Measurements from ENCODE around the gene GOLGA6L1. TPM values are rescaled to one million over a fixed set of nuclear protein-coding genes. Genes with fewer than 3 reads are reported as not detected.
"Not testable (repeated sequence)": the region's sequence is repeated elsewhere in the genome, so short reads cannot be mapped to it uniquely, and the experiment has no call there.

GOLGA6L1 gene
- total and polyA plus RNA-seq, 2 of the 8 experiments (the other 6 are each of a cell fraction or from before 2014, with no cell fraction given) = not detected

DNA sequence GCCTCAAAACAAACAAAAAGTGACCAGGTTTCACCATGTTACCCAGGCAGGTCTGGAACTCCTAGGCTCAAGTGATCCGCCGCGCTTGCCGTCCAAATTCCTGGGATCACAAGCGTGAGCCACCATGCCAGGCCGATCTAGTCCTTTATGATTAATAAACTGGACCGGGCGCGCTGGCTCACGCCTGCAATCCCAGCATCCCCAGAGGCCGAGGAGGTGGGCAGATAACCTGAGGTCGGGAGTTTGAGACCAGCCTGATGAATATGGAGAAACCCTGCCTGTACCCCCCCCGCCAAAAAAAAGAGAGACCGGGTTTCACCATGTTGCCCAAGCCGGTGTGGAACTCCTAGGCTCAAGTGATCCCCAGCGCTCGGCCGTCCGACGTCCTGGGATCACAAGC, 40.1 kb upstream of the GOLGA6L1 start:
- FAIRE-seq; H2BK120ac ChIP-seq (replicated peaks; ENCODE audit: low read depth, low read length); H4K91ac ChIP-seq (replicated peaks; ENCODE audit: insufficient read length, low read length); H3K27me3 ChIP-seq (replicated peaks in 1 of 4; ENCODE audit: control insufficient read depth in 3 of 4, extremely low read depth in 1 of 4, insufficient read depth in 3 of 4, low read length in 3 of 4); H4K20me1 ChIP-seq (replicated peaks in 1 of 2; ENCODE audit: control insufficient read depth in 1 of 2, insufficient read depth in 2 of 2, low read length in 2 of 2); H3K79me1 ChIP-seq (ENCODE audit: low read depth, low read length); H2BK5ac ChIP-seq (ENCODE audit: low read depth, low read length); H3K9ac ChIP-seq (replicated peaks in 1 of 4; ENCODE audit: extremely low read depth in 1 of 4, low read depth in 3 of 4, low read length in 3 of 4); H3K23me2 ChIP-seq (ENCODE audit: low read depth, low read length); H3K56ac ChIP-seq (replicated peaks; ENCODE audit: insufficient read length, low read depth, low read length); H2AK5ac ChIP-seq (ENCODE audit: low read depth, low read length); H2AFZ ChIP-seq (ENCODE audit: low read length); H3K4me3 ChIP-seq (ENCODE audit: extremely low read depth in 1 of 4, insufficient read depth in 2 of 4, low read depth in 3 of 4, low read length in 4 of 4); H3K4ac ChIP-seq (replicated peaks; ENCODE audit: insufficient read length, low read depth, low read length); CTCF ChIA-PET (ENCODE audit: partially characterized antibody); POLR2A ChIA-PET (ENCODE audit: partially characterized antibody); H3K79me2 ChIP-seq (ENCODE audit: control insufficient read depth in 1 of 2, insufficient read depth in 2 of 2, low read length in 2 of 2); H2BK15ac ChIP-seq (ENCODE audit: low read length); H4K5ac ChIP-seq (ENCODE audit: insufficient read length, low read depth, low read length); H2BK20ac ChIP-seq (ENCODE audit: low read length); DNase-seq (ENCODE audit: low read depth in 1 of 2, low spot score in 2 of 2); H3K36me3 ChIP-seq (ENCODE audit: control insufficient read depth in 2 of 4, insufficient read depth in 4 of 4, low read length in 3 of 4); H3K4me2 ChIP-seq (ENCODE audit: insufficient read depth in 1 of 2, low read depth in 2 of 2, low read length in 2 of 2); H3K18ac ChIP-seq (ENCODE audit: extremely low read depth, low read length); H3K23ac ChIP-seq (ENCODE audit: insufficient read length); H3K4me1 ChIP-seq (replicated peaks in 1 of 4; ENCODE audit: control insufficient read depth in 3 of 4, insufficient read depth in 4 of 4, low read length in 3 of 4); H3K27ac ChIP-seq (ENCODE audit: low read depth, low read length); H2BK12ac ChIP-seq (ENCODE audit: low read depth, low read length); H4K8ac ChIP-seq (ENCODE audit: extremely low read depth, insufficient read depth, low read length); H3K14ac ChIP-seq (ENCODE audit: insufficient read length): not testable (repeated sequence)
- WGBS, 2 experiments (ENCODE audit: extremely low coverage in 1 of 2, insufficient coverage in 1 of 2, insufficient read length in 1 of 2, insufficient replicate concordance in 2 of 2, low coverage in 1 of 2, low lambda C conversion rate in 2 of 2, missing lambda C conversion rate in 1 of 2) = 93% methylated on average over 18 of the region's 20 CpGs; no CpG with 5 or more reads in 1 of the 2 experiments
- H3K9me3 ChIP-seq (ENCODE audit: insufficient read depth in 2 of 2, low read depth in 1 of 2, low read length in 1 of 2) = peaks cover 0 to 16% of the 10 kb centered on the region in 2 experiments; a peak in 1 of 4 replicates

DNA sequence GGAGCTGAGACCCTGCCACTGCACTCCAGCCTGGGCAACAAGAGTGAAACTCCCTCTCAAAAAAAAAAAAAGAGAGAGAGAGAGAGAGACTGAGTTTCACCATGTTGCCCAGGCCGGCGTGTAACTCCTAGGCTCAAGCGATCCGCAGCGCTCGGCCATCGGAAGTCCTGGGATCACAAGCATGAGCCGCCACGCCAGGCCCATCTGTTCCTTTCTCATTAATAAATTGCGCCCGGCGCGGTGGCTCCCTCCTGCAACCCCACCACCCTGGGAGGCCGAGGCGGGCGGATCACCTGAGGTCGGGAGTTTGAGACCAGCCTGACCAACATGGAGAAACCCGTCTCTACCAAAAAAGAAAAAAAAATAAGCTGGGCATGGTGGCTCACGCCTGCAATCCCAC, 39.0 kb upstream of the GOLGA6L1 start:
- H3K23ac ChIP-seq (ENCODE audit: insufficient read length); H3K4me2 ChIP-seq (ENCODE audit: insufficient read depth in 1 of 2, low read depth in 2 of 2, low read length in 2 of 2); H3K4me1 ChIP-seq (replicated peaks in 1 of 4; ENCODE audit: control insufficient read depth in 3 of 4, insufficient read depth in 4 of 4, low read length in 3 of 4); H2BK15ac ChIP-seq (ENCODE audit: low read length); H4K20me1 ChIP-seq (replicated peaks in 1 of 2; ENCODE audit: control insufficient read depth in 1 of 2, insufficient read depth in 2 of 2, low read length in 2 of 2); H2AFZ ChIP-seq (ENCODE audit: low read length); H2BK12ac ChIP-seq (ENCODE audit: low read depth, low read length); H3K9ac ChIP-seq (replicated peaks in 1 of 4; ENCODE audit: extremely low read depth in 1 of 4, low read depth in 3 of 4, low read length in 3 of 4); H3K4me3 ChIP-seq (ENCODE audit: extremely low read depth in 1 of 4, insufficient read depth in 2 of 4, low read depth in 3 of 4, low read length in 4 of 4); H3K79me2 ChIP-seq (ENCODE audit: control insufficient read depth in 1 of 2, insufficient read depth in 2 of 2, low read length in 2 of 2); H4K8ac ChIP-seq (ENCODE audit: extremely low read depth, insufficient read depth, low read length); H3K4ac ChIP-seq (replicated peaks; ENCODE audit: insufficient read length, low read depth, low read length); H2BK120ac ChIP-seq (replicated peaks; ENCODE audit: low read depth, low read length); H2BK5ac ChIP-seq (ENCODE audit: low read depth, low read length); H3K27ac ChIP-seq (ENCODE audit: low read depth, low read length); H3K18ac ChIP-seq (ENCODE audit: extremely low read depth, low read length); DNase-seq (ENCODE audit: low read depth in 1 of 2, low spot score in 2 of 2); H3K23me2 ChIP-seq (ENCODE audit: low read depth, low read length); CTCF ChIA-PET (ENCODE audit: partially characterized antibody); H3K79me1 ChIP-seq (ENCODE audit: low read depth, low read length); H2AK5ac ChIP-seq (ENCODE audit: low read depth, low read length); FAIRE-seq; H2BK20ac ChIP-seq (ENCODE audit: low read length); POLR2A ChIA-PET (ENCODE audit: partially characterized antibody); H3K27me3 ChIP-seq (replicated peaks in 1 of 4; ENCODE audit: control insufficient read depth in 3 of 4, extremely low read depth in 1 of 4, insufficient read depth in 3 of 4, low read length in 3 of 4); H3K36me3 ChIP-seq (ENCODE audit: control insufficient read depth in 2 of 4, insufficient read depth in 4 of 4, low read length in 3 of 4); H3K14ac ChIP-seq (ENCODE audit: insufficient read length); H4K5ac ChIP-seq (ENCODE audit: insufficient read length, low read depth, low read length); H4K91ac ChIP-seq (replicated peaks; ENCODE audit: insufficient read length, low read length); H3K56ac ChIP-seq (replicated peaks; ENCODE audit: insufficient read length, low read depth, low read length): not testable (repeated sequence)
- peaks cover 0 to 16% of the 10 kb centered on the region in 2 experiments; a peak in 1 of 4 replicates for H3K9me3 ChIP-seq (ENCODE audit: insufficient read depth in 2 of 2, low read depth in 1 of 2, low read length in 1 of 2)
- WGBS, 2 experiments (ENCODE audit: extremely low coverage in 1 of 2, insufficient coverage in 1 of 2, insufficient read length in 1 of 2, insufficient replicate concordance in 2 of 2, low coverage in 1 of 2, low lambda C conversion rate in 2 of 2, missing lambda C conversion rate in 1 of 2) = 90% methylated on average over 8 of the region's 19 CpGs; no CpG with 5 or more reads in 1 of the 2 experiments

All from H1 (cell line).